Stimulated activated CD4-positive, alpha-beta T cell treated with anti-CD3 and anti-CD28 coated beads, Interleukin-2, amount 100 ng/mL, for 4 hours (primary cell): ENCODE measurements around the gene GPC3.

Source experiments
- DNase-seq: peaks from one replicate; pipeline ENCODE4 v3.0.0-alpha.2; 2020; ENCODE audit warnings: low read depth

Gene GPC3

DNA sequence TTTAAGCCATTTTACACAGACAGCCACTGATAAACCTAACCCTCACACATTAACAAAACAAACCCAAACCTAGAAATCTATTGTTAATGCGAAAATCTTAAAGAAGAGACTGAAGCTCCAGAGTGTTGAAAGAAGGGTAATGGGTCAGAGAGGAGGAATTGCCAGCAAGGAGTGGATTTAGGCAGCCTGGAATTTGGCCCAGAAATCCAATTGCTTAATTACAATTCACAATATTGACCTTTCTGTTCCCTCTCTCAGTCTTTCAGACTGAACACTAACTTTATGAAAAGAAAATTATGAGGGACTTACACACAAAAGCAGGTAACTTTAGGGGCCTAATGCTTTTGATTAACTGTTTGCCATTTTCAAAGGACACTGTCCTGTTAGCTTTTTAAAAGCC, 384.9 kb downstream of the GPC3 start:
- no peak for DNase-seq

DNA sequence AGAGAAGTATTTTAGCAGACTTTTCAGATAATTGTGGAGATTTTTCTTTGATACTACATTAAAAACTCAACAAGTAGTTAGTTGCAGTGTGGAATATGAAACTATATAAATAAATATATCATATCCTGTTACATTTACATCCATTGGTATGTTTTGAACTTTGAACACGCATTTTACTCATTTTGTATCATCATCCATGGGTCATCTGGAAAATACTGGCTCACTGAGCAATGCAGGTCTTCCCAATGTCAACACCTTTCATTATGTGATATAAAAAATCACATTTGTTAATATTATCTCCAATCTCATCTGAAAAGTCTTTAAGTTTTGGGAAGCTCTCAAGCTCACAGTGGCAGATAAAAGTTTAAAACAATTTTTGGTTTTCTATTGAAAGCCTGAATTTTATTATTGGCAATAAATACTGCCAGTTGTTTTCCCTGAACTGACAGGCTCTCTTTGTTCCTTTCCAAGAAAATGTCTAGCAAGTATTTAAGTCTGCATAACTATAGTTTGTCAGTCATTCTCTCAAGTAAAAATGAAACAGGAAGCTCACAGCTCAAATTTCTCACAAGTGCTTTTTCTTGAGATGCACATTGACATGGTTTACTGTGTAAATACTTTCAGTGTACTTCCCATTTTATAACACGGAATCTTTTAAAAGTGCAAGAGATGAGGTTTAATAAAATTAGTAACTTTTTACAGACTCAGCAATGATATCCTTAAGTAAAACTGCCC, 386.6 kb downstream of the GPC3 start:
- no peak for DNase-seq

DNA sequence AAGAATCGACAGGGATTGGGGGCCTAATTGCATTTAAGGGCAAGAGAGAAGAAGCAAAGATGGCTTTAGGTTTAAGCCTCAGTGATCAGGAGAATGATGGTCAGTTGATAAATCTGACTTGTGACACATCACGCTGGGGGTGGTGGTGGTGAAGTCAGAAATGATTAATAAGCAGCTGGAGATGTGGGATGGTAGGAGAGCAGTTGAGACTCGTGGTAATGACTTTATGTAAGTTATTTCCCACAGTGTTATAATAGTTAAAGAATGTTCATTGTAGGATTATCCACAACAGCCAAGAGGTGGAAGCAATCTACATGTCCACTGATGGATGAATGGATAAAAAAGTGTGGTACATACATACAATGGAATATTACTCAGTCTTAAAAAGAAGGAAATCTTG, 391.2 kb downstream of the GPC3 start:
- DNase-seq = no peak

DNA sequence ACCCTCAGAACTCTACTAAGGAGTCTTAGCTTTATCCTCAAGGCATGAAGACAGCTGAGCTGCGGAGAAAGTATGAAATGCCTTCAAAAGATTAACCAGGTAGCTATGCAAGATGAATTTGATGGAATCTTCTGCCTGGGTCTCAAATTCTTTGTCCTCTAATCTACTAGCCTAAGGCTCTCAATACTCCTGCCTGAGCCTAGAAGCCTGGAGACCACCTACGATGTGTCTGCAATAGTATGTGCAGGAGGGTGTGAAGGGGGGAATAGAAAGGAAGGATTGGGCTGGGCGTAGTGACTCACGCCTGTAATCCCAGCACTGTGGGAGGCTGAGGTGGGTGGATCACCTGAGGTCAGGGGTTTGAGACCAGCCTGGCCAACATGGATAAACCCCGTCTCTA, 391.9 kb downstream of the GPC3 start:
- DNase-seq = no peak

DNA sequence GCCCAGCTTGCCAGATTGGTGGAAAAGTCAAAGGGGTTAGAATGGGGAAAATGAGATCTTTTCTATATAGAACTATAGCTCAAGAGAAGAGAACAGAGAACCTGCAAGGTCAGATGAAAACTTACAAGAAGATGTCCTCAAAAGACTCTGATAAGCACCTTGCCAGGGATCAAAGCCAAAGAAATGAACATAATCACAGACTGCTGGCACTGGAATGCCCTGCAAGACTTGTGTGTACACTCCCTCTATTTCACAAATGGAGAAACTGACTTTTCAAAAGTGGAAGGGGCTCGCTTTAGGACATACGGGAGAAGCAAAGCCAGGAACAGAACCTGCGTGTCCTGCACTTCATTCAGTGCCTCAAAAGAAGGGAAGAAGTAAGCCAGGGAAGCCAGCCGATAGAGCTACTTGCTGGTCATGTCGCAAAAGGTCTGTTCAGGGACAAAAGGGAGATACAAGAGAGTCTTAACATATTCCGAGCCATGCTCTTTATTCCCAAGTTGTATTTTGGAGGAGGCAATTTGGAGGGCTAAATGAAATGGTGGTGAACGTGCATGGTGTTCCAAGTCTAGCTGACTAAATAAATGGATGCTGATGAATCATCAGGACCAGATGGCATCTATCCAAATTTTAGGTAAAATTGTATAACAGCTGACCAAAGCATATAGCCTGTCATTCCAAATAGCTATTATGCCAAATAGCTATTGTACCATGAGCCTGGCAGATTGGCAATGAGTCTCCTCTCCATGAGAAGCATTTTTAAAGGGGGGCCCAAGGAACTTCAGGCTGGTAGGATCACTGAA, 394.5 kb downstream of the GPC3 start:
- no peak for DNase-seq

DNA sequence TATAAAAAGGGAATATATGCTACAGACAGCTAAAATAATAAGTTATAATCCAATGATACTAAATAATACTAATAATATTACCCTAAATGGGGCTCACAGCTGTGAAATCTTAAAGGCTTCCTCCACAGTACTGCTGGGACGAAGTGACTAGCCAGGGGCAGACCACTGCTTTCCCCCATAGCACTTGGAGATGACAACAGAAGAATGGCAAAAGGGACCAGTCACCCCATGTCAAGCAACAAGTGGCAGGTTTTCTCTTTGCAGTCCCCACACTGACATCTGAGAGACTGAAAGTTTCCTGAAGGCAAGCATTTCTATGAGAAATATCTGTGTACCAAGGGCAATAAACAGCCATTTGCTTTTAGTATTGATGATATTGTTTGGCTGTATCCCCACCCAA, 396.6 kb downstream of the GPC3 start:
- DNase-seq = no peak

DNA sequence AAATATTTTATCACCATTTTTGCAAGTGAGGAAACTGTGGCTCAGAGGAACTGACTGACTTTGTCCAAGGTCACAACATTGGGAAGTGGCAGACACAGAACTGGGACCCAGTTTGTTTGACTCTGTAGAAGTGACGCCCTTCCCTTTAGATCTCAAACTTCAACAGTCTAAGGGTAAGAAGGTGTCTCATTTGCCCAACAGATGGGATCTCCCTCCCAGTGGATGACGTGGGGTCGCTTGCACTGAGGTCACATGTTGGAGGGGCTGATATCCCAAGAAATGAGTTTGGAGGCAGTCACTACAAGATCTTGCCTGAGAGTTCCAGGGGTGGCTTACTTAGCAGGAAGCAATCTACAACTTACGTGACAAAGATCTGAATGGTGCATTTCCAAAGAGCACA, 397.6 kb downstream of the GPC3 start:
- no peak for DNase-seq

DNA sequence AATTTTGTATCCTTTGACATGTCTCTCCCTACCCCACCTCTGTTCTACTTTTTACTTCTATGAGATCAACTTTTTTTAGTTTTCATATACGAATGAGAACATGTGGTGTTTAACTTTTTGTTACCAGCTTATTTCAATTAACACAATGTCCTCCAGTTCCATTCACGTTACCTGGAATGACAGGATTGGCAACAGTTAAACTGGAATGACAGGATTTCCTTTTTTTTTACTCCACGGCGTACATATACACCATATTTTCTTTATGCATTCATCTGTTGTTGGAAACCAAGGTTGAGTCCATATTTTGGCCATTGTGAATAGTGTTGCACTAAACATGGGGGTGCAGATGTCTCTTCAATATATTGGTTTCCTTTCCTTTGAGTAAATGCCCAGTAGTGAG, 398.3 kb downstream of the GPC3 start:
- DNase-seq = no peak

DNA sequence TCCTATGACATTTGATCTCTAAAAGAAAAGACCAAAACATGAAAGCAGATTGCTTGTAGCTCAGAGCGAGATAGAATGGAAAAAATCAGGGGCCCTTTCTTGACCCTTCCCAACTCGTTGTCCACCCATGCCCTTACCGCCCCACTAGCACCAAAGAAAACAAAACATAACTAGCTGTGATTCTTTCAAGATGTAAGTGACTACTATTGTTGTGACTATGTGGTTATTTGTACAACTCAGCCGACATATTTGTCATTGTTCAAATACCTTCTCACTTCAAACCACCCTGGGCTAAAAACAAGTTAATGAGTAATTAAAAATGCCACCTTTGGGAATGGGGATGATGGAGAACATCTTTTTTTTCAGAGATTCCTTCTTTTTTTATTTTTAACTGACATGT, 399.0 kb downstream of the GPC3 start:
- DNase-seq = no peak

DNA sequence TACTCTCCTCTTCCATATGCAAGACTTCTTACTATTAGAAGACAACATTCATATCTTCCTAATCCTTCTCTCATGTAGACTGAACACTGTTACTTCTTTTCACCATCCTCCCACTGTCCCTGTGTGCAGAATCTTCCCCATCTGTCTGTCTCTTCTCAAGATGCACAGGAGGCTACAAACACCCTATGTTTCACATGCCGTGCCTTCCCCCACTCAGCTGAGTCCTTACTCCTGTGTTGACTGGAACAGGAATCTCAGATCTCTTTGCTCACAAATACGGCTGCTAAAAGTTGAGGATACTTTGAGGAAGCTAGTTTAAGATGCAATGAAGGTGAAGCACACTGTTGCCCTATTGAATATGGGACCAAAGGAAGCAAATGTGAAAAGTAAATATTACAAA, 401.6 kb downstream of the GPC3 start:
- no peak for DNase-seq

DNA sequence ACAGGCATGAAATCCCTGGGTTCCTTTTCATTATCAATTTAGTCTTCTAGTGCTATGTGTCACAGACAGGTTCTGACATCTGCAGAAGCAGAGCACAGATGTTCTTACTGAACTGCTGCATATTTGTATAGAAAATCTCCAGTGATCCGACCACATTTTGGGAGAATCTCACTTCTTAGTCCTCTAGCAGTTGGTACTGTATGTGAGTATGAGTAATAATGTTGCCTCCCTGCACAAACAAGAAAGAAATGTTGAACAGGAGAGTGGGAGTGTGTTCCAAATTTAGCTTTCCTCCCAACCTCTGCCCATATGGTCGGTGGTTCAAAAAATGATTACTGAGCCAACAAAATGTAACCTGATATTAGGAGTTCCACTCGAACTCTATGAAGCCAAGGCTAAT, 404.8 kb downstream of the GPC3 start:
- no peak for DNase-seq

DNA sequence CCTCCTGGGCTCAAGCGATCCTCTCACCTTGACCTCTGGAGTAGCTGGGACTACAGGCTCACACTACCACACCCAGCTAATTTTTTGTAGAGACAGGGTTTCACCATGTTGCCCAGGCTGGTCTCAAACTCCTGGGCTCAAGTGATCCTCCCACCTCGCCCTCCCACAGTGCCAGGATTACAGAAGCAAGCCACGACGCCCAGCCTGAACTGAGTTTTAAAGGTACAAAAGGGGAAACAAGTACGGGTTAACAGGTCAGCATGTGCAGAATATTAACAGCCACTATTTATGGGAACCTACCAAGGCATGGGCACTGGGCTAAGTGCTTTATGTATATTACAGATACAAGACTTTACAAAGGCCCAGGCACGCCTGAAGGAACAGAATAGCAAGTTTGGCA, 405.8 kb downstream of the GPC3 start:
- DNase-seq = no peak

DNA sequence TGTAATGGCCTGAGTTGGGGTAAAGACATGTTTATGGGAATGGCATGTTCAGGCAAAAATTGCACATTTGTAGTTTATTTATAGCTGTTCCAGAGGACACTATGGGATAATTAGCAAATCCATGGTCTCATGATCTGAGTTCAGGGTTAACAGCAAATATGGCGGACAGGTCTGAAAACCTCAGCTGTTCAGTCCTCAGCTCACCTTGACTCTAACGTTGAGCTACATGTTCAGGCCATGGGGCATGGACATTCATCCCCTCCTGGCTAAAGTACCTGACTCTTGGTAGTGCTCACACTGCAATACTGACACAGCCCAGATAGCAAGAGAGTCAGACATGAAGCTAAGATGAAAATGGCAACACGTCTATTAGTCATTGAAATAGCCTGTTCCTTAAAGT, 408.5 kb downstream of the GPC3 start:
- no peak for DNase-seq

DNA sequence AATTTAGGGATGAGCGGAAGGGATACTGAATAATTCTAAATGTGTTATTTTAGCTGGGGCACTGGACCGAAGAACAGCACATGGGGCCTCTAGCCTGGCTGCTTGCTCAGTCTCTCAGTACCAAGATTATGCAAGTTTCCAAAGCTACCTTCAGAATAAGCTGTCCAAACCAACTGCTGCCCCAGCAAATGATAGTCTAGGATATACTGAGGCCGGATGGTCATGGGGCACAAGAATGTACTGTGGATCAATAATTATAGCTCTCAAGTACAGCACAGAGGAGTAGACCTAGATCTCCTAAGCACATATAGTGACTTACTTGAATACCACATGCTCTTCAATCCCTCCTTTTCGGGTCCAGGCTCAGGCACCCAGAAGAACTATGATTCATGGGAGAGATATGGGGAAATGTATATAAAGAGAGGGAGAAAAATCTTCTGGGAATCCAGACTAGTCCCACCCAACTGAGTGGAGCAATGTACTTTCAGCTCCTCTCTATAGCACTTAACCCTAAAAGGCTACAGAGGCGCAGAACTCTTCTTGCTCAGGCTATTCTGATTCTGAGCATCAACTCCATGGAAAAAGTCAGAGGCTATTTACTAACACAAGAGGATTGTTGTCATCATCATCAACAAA, 409.8 kb downstream of the GPC3 start:
- no peak for DNase-seq

DNA sequence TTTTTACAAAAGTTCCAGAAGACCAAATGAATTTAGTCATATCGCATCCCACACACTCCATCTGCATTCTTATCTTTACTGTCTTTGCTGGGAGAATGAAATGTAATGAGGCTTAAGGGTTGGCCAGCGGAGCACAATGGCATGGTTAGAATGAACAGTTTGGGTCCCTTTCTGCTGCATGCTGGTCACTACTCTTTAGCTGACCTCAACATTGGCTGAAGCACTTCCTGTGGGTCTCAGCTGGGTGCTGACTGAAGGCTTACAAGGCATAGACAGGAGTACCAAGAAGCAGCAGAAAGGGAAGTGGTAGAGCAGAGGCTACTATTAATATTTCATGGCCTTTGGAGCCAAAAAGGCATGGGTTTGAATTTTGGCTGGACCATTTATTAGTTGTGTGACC, 410.7 kb downstream of the GPC3 start:
- DNase-seq = no peak

DNA sequence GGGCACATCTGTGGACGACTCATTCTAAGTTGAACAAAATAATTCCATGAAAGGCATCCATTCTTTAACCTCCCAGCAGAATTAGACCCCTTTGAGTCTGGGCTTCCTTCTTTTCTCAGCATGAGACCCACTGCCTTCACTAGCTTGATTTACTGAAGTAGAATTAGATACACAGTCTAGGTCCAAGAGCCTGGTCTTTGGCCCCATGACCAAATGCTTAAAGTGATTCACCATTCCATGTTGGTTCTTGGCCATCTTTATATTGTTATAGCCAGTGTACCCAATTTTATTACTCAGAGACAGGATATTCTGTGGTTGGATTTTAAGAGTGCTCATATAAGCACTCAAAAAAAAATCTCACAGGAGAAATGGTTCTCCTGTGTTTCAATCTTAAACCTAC, 414.8 kb downstream of the GPC3 start:
- no peak for DNase-seq

DNA sequence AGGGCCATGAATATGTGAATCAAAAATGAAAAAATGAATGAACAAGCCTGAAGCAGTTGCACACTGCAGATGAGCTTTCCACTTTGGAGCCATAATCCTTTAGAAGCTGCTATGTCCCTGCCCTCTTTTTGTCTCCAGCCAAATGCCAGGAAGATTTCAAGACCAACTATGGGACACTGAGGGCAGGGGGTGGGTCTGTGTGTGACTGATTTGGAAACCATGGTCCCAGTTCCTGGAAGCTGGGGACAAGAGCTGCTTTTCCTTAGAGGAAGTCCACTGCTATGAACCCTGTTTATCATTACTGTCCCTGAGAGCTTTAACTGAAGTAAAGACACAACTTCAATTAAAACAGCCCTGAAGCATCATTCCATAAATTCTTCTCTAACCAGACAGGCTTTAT, 416.2 kb downstream of the GPC3 start:
- DNase-seq = no peak

DNA sequence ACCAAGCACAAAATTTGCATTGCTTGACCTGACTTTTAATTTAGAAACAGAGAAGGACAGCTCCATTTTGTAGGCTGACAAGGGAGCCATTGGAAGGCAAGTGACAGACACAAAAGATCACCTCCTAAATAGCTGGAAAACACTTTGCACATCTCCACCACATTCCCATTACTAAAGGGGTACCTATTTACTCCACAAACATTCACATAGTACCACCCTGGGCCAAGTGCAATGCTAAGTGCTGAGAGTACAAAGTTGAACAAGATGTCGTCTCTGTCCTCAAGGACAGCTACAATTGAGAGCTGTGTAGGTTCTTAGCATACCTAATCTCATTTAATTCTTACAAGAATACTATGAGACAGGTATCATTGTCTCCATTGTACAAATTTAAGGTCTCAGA, 417.3 kb downstream of the GPC3 start:
- no peak for DNase-seq

DNA sequence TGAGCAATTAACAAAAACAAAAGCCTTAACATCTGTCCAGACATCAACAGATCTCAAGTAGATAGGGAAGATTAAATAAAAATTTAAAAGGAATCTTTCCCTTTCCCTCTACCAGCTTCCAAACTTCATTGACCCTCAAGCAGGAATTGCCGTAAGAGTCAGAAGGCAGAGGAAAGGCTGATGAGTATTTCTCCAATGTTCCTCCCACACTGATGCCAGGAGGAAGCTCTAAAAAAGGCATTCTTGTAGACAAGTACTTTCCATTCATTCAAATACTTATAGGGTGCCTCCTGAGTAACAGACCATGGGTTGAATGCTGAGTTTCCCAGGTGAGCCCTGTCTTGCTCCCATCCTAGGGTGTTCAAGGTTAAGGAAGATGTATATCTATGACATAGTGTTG, 418.5 kb downstream of the GPC3 start:
- no peak for DNase-seq

DNA sequence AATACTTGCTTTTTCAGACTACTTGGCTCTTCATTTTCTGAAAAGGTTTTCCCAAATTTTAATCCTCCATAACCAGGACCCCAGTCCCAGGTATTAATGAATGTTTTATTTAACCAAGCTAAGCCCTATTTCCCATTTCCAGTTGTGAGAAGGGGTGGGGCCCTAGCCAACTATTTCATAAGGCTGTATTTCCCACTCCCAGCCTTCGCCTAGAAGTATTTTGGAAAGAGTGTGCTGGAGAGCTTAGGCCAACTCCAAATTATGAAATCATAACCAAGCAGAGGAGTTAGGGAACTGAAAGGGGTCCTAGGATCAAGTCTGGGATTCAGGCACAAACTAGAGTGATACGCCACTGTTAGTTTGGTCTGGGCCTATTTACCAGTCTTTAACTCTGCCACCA, 421.7 kb downstream of the GPC3 start:
- DNase-seq = no peak

DNA sequence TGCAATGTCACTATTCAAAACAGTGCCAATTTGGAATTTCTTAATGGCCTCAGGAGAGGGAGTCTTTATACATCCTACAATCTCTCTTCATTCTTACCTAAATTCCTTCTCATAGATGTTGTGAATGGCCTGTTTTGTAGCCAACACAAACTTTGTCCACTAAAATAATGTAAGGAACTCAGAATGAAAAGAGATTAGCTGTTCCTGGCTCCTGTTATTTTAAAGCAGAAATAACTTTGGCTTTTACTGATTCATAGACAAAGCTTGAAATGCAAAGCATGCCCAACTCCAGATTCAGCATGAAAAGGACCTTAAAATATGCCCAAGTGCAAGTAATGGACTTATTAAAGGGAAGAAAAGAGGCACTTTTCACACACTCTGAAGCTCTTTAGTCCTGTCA, 424.1 kb downstream of the GPC3 start:
- no peak for DNase-seq

DNA sequence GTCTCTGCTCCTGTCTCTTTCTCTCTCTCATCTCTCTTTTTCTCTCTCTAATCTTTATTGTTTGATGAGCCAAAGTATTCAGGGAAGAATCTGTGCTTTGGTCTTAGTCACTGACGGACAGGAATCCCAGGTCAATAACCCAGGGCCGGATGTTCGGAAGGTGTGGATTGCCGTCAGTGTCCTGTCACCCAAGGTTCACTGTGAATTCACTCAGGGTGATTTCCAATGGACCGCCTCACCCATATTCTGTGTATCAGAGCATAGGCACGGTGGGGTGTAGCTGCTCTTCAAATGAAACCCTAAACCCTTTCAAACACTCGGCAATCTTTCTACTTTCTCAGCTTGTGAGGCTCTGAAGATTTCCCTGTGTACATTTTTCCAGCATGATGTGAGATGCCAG, 425.5 kb downstream of the GPC3 start:
- no peak for DNase-seq

DNA sequence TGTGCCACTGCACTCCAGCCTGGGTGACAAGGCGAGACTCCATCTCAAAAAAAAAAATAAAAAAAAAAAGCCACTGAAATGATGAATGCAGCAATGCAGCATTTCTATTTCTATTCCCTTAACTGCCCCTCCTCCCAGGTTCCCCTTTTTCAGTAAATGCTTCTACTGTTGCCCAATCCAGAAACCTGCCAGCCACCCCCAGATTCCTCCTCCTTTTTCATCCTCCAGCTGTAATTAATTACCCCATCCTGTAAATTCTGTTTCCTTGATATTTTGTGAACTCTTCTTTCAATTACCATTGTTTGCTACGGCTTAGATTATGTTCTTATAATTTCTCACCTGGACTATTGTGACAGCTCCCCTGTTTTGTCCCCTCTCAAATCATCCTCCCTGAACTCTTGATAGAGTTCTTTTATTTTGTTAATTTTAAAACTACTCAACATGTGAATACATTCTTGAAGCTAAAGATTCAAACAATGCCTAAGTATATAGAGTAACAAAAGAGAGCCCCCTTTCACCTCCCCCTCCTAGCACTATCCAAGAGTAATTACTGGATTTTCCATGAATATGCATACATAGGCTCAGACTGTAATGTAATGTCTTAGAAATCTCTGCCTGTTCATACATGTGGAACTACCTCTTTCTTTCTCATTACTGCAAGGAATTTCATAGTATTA, 429.5 kb downstream of the GPC3 start:
- no peak for DNase-seq
